Measurements from ENCODE around the gene ATP13A2. TPM values are rescaled to one million over a fixed set of nuclear protein-coding genes. Genes with fewer than 3 reads are reported as not detected.

The ATP13A2 gene
- total RNA-seq, 1 donor from 2014 or later: 18.8 TPM

GRCh38 chr1:17005365-17005740, 6.4 kb downstream of the ATP13A2 start:
- H2AFZ ChIP-seq (replicated peaks): no peak overlapping the region
- H3K4me3 ChIP-seq: no peak overlapping the region
- H3F3A ChIP-seq (ENCODE audit: low read depth): no peaks in the 10 kb centered on the region
- H3K4me3 Mint-ChIP-seq: no peak overlapping the region
- H3K9ac ChIP-seq: no peak overlapping the region
- no peak for TF ChIP-seq EZH2 (IDR thresholded peaks at IDR 0.05)
- no peak for TF ChIP-seq CTCF (IDR thresholded peaks at IDR 0.05)
- no peak for TF ChIP-seq EZH2phosphoT487 (IDR thresholded peaks at IDR 0.05)
- H3K9me3 Mint-ChIP-seq: no peaks in the 10 kb centered on the region
- no peaks in the 10 kb centered on the region for H3K36me3 ChIP-seq
- H3K79me2 ChIP-seq (ENCODE audit: low read depth): peaks cover 10% of the 10 kb centered on the region
- H3K4me1 Mint-ChIP-seq: peaks cover 4% of the 10 kb centered on the region
- H3K27me3 Mint-ChIP-seq (ENCODE audit: insufficient read depth, low read depth): peaks cover 2% of the 10 kb centered on the region
- H3K27ac Mint-ChIP-seq: no peak overlapping the region
- no peaks in the 10 kb centered on the region for H3K27me3 ChIP-seq
- no peaks in the 10 kb centered on the region for H3K36me3 Mint-ChIP-seq
- DNase-seq (ENCODE audit: low spot score): no peak
- no peaks in the 10 kb centered on the region for H3K4me1 ChIP-seq
- H3K27ac ChIP-seq: no peak overlapping the region
- peaks cover 16% of the 10 kb centered on the region for H4K20me1 ChIP-seq (ENCODE audit: low read depth)
- H3K9me3 ChIP-seq (ENCODE audit: low read depth): no peaks in the 10 kb centered on the region
- H3K4me2 ChIP-seq: no peak overlapping the region

GRCh38 chr1:17004466-17005364, 7.0 kb downstream of the ATP13A2 start:
- Histone ChIP-seq H3K9ac (no peak overlapping the region), H3K27ac (no peak overlapping the region), H3K79me2 (ENCODE audit: low read depth) (peaks cover 8% of the 10 kb centered on the region), H3K4me2 (no peak overlapping the region), H3K36me3 (no peaks in the 10 kb centered on the region), H3K9me3 (ENCODE audit: low read depth) (no peaks in the 10 kb centered on the region), H2AFZ (replicated peaks) (no peak overlapping the region), H3K4me3 (no peak overlapping the region), H3F3A (ENCODE audit: low read depth) (no peaks in the 10 kb centered on the region), H3K27me3 (no peaks in the 10 kb centered on the region), H3K4me1 (no peaks in the 10 kb centered on the region), H4K20me1 (ENCODE audit: low read depth) (peaks cover 10% of the 10 kb centered on the region)
- Mint-ChIP-seq H3K4me3 (no peak overlapping the region), H3K27ac (no peak overlapping the region), H3K27me3 (ENCODE audit: insufficient read depth, low read depth) (peaks cover 2% of the 10 kb centered on the region), H3K36me3 (no peaks in the 10 kb centered on the region), H3K9me3 (no peaks in the 10 kb centered on the region), H3K4me1 (peaks cover 2% of the 10 kb centered on the region)
- DNase-seq (ENCODE audit: low spot score): no peak
- no peak for TF ChIP-seq EZH2 (IDR thresholded peaks at IDR 0.05)
- no peak for TF ChIP-seq CTCF (IDR thresholded peaks at IDR 0.05)
- no peak for TF ChIP-seq EZH2phosphoT487 (IDR thresholded peaks at IDR 0.05)

GRCh38 chr1:17002524-17002902, 9.2 kb downstream of the ATP13A2 start:
- Histone ChIP-seq H2AFZ (replicated peaks) (no peak overlapping the region), H3K79me2 (ENCODE audit: low read depth) (no peaks in the 10 kb centered on the region), H3K27me3 (no peaks in the 10 kb centered on the region), H3F3A (ENCODE audit: low read depth) (no peaks in the 10 kb centered on the region), H3K4me2 (no peak overlapping the region), H3K4me3 (no peak overlapping the region), H3K4me1 (no peaks in the 10 kb centered on the region), H3K27ac (no peak overlapping the region), H4K20me1 (ENCODE audit: low read depth) (peaks cover 3% of the 10 kb centered on the region), H3K9me3 (ENCODE audit: low read depth) (no peaks in the 10 kb centered on the region), H3K9ac (no peak overlapping the region), H3K36me3 (no peaks in the 10 kb centered on the region)
- Mint-ChIP-seq H3K27ac (no peak overlapping the region), H3K36me3 (no peaks in the 10 kb centered on the region), H3K27me3 (ENCODE audit: insufficient read depth, low read depth) (peaks cover 4% of the 10 kb centered on the region), H3K9me3 (no peaks in the 10 kb centered on the region), H3K4me1 (no peaks in the 10 kb centered on the region), H3K4me3 (no peak overlapping the region)
- TF ChIP-seq EZH2 (IDR thresholded peaks at IDR 0.05) (no peak), CTCF (IDR thresholded peaks at IDR 0.05) (no peak), EZH2phosphoT487 (IDR thresholded peaks at IDR 0.05) (no peak)
- DNase-seq (ENCODE audit: low spot score): no peak

Data from neural progenitor cell (in vitro differentiated cells).